H1 (cell line): ENCODE data around the gene SPCS1. TPM values are rescaled to one million over a fixed set of nuclear protein-coding genes. Genes with fewer than 3 reads are reported as not detected.
A peak's percentile ranks its signal among the peaks of the same experiment; 100 is the strongest.

Experiments
- CTCF ChIA-PET: fragments of 300-600 bp; sonication (Branson Sonifier 250); formaldehyde crosslinking; loops from one replicate; lab custom pipeline; 2021; ENCODE audit not compliant: partially characterized antibody; lab: Charles Lee
- POLR2A ChIA-PET: fragments of 300-600 bp; sonication (Branson Sonifier 250); formaldehyde crosslinking; loops from one replicate; lab custom pipeline; 2021; ENCODE audit warnings: inconsistent platforms; ENCODE audit not compliant: partially characterized antibody; lab: Charles Lee
- DNase-seq, 2 experiments: peaks; one replicate each; pipeline versions ENCODE4 v3.0.0 to v3.0.0-alpha.2; 2010 to 2022; ENCODE audit warnings: low spot score in 2 of 2, low read depth in 1 of 2, mixed read lengths in 1 of 2
- FAIRE-seq: peaks from 2 replicates; lab custom pipeline; 2011; peaks lifted over from hg19 to GRCh38; lab: Jason Lieb, UNC
- H2AFZ ChIP-seq: 2 replicates; pipeline ENCODE4 v1.8.1; 2012; ENCODE audit warnings: low read length, inconsistent platforms
- H2AK5ac ChIP-seq: 2 replicates; pipeline ENCODE4 v1.6.1; 2013; ENCODE audit warnings: low read depth, low read length
- H2BK120ac ChIP-seq: replicated peaks from 2 replicates; pipeline ENCODE3; 2013; ENCODE audit warnings: low read depth, low read length, inconsistent platforms
- H2BK12ac ChIP-seq: 2 replicates; pipeline ENCODE4 v1.6.1; 2013; ENCODE audit warnings: low read depth, low read length
- H2BK15ac ChIP-seq: 2 replicates; pipeline ENCODE4 v1.6.1; 2013; ENCODE audit warnings: low read length
- H2BK20ac ChIP-seq: 2 replicates; pipeline ENCODE4 v1.6.1; 2013; ENCODE audit warnings: low read length
- H2BK5ac ChIP-seq: 2 replicates; pipeline ENCODE4 v1.6.1; 2013; ENCODE audit warnings: low read depth, low read length
- H3K14ac ChIP-seq: 2 replicates; pipeline ENCODE4 v1.6.1; 2013; ENCODE audit warnings: inconsistent platforms; ENCODE audit not compliant: insufficient read length
- H3K18ac ChIP-seq: 2 replicates; pipeline ENCODE4 v1.6.1; 2013; ENCODE audit warnings: low read length; ENCODE audit errors: extremely low read depth
- H3K23ac ChIP-seq: 2 replicates; pipeline ENCODE4 v1.6.1; 2013; ENCODE audit warnings: inconsistent platforms; ENCODE audit not compliant: insufficient read length
- H3K23me2 ChIP-seq: 2 replicates; pipeline ENCODE4 v1.6.1; 2013; ENCODE audit warnings: low read depth, low read length
- H3K27ac ChIP-seq: 2 replicates; pipeline ENCODE4 v1.6.1; 2011; ENCODE audit warnings: low read depth, low read length, inconsistent platforms
- H3K27me3 ChIP-seq, 4 experiments: replicated peaks in 1 of 4; 1 replicate in 1 of 4; 2 replicates in 3 of 4; pipeline versions ENCODE4 v1.6.1 to v1.8.1; 2011 to 2013; ENCODE audit warnings: low read length in 3 of 4, mild to moderate bottlenecking in 3 of 4, inconsistent platforms in 2 of 4, mixed read lengths in 2 of 4, moderate library complexity in 1 of 4; ENCODE audit not compliant: control insufficient read depth in 3 of 4, insufficient read depth in 3 of 4; ENCODE audit errors: extremely low read depth in 1 of 4
- H3K36me3 ChIP-seq, 4 experiments: 2 replicates each; pipeline versions ENCODE4 v1.6.1 to v1.8.1; 2011 to 2013; ENCODE audit warnings: mild to moderate bottlenecking in 4 of 4, low read length in 3 of 4, moderate library complexity in 2 of 4, control low read depth in 1 of 4, inconsistent platforms in 1 of 4; ENCODE audit not compliant: insufficient read depth in 4 of 4, control insufficient read depth in 2 of 4
- H3K4ac ChIP-seq: replicated peaks from 2 replicates; pipeline ENCODE3; 2013; ENCODE audit warnings: low read length, low read depth, mixed read lengths, inconsistent platforms; ENCODE audit not compliant: insufficient read length
- H3K4me1 ChIP-seq, 4 experiments: replicated peaks in 1 of 4; 1 replicate in 1 of 4; 2 replicates in 3 of 4; pipeline versions ENCODE4 v1.6.1 to v1.8.1; 2011 to 2013; ENCODE audit warnings: low read length in 3 of 4, inconsistent platforms in 2 of 4, mixed read lengths in 1 of 4; ENCODE audit not compliant: insufficient read depth in 4 of 4, control insufficient read depth in 3 of 4
- H3K4me2 ChIP-seq, 2 experiments: 2 replicates each; pipeline versions ENCODE4 v1.6.1 to v1.8.1; 2011 to 2013; ENCODE audit warnings: low read depth in 2 of 2, low read length in 2 of 2, control low read depth in 1 of 2, inconsistent platforms in 1 of 2, mild to moderate bottlenecking in 1 of 2; ENCODE audit not compliant: insufficient read depth in 1 of 2
- H3K4me3 ChIP-seq, 4 experiments: fragments of 200-600, 300-600 bp in 1 of 4; sonication (generic), shearing (Covaris generic), sonication (Bioruptor Twin) in 1 of 4; 2 replicates each; pipeline versions ENCODE4 v1.5.1 to v1.8.1; 2011 to 2016; ENCODE audit warnings: low read length in 4 of 4, low read depth in 3 of 4, control low read depth in 2 of 4, inconsistent platforms in 2 of 4, mild to moderate bottlenecking in 2 of 4, mixed read lengths in 1 of 4, moderate library complexity in 1 of 4; ENCODE audit not compliant: insufficient read depth in 2 of 4; ENCODE audit errors: extremely low read depth in 1 of 4
- H3K56ac ChIP-seq: replicated peaks from 2 replicates; pipeline ENCODE3; 2013; ENCODE audit warnings: low read depth, mild to moderate bottlenecking, mixed read lengths, low read length, inconsistent platforms; ENCODE audit not compliant: insufficient read length
- H3K79me1 ChIP-seq: 2 replicates; pipeline ENCODE4 v1.6.1; 2013; ENCODE audit warnings: low read depth, low read length, control low read depth
- H3K79me2 ChIP-seq, 2 experiments: 2 replicates each; pipeline versions ENCODE4 v1.6.1 to v1.8.1; 2012 to 2013; ENCODE audit warnings: low read length in 2 of 2, mild to moderate bottlenecking in 2 of 2, inconsistent platforms in 1 of 2; ENCODE audit not compliant: insufficient read depth in 2 of 2, control insufficient read depth in 1 of 2
- H3K9ac ChIP-seq, 4 experiments: replicated peaks in 1 of 4; 1 replicate in 1 of 4; 2 replicates in 3 of 4; pipeline versions ENCODE4 v1.6.1 to v1.8.1; 2011 to 2013; ENCODE audit warnings: low read depth in 3 of 4, low read length in 3 of 4, control low read depth in 2 of 4, mild to moderate bottlenecking in 2 of 4, moderate library complexity in 2 of 4, inconsistent platforms in 1 of 4; ENCODE audit errors: extremely low read depth in 1 of 4
- H3K9me3 ChIP-seq, 2 experiments: 2 replicates each; pipeline versions ENCODE4 v1.6.1 to v1.8.1; 2012 to 2013; ENCODE audit warnings: mild to moderate bottlenecking in 2 of 2, moderate library complexity in 2 of 2, control low read depth in 1 of 2, inconsistent platforms in 1 of 2, low read depth in 1 of 2, low read length in 1 of 2, mixed read lengths in 1 of 2; ENCODE audit not compliant: insufficient read depth in 2 of 2
- H4K20me1 ChIP-seq, 2 experiments: replicated peaks in 1 of 2; 2 replicates each; pipeline versions ENCODE3 to v1.8.1; 2011 to 2013; ENCODE audit warnings: inconsistent platforms in 2 of 2, low read length in 2 of 2, mild to moderate bottlenecking in 1 of 2; ENCODE audit not compliant: insufficient read depth in 2 of 2, control insufficient read depth in 1 of 2
- H4K5ac ChIP-seq: 2 replicates; pipeline ENCODE4 v1.6.1; 2013; ENCODE audit warnings: low read length, low read depth, mixed read lengths, inconsistent platforms; ENCODE audit not compliant: insufficient read length
- H4K8ac ChIP-seq: 2 replicates; pipeline ENCODE4 v1.8.0; 2013; ENCODE audit warnings: mild to moderate bottlenecking, moderate library complexity, low read length, inconsistent platforms; ENCODE audit not compliant: insufficient read depth; ENCODE audit errors: extremely low read depth
- H4K91ac ChIP-seq: replicated peaks from 2 replicates; pipeline ENCODE3; 2013; ENCODE audit warnings: low read length, mixed read lengths, inconsistent platforms; ENCODE audit not compliant: insufficient read length
- SAP30 ChIP-seq: fragments of 300-600 bp; sonication (generic); IDR thresholded peaks from 2 replicates; pipeline ENCODE4 v1.7.1; 2012; ENCODE audit warnings: low read length, moderate library complexity, mild to moderate bottlenecking, inconsistent platforms; ENCODE audit not compliant: insufficient read depth, insufficient replicate concordance
- SIN3A ChIP-seq, 2 experiments: IDR thresholded peaks in 1 of 2; conservative IDR thresholded peaks in 1 of 2; 2 replicates each; pipeline ENCODE4 v1.6.1; 2011 to 2012; ENCODE audit warnings: low read length in 2 of 2, improper control_type of control experiment in 1 of 2, low read depth in 1 of 2, mild to moderate bottlenecking in 1 of 2
- SP1 ChIP-seq: IDR thresholded peaks from 2 replicates; pipeline ENCODE4 v1.6.1; 2011; ENCODE audit warnings: low read depth, low read length
- YY1 ChIP-seq: IDR thresholded peaks from 2 replicates; pipeline ENCODE4 v1.6.1; 2011; ENCODE audit warnings: low read depth, mild to moderate bottlenecking, low read length
- ZNF274 ChIP-seq: IDR thresholded peaks from 2 replicates; pipeline ENCODE4 v1.7.0; 2012; ENCODE audit warnings: low read length, borderline replicate concordance; ENCODE audit errors: extremely low read depth
- WGBS, 2 experiments: shearing (Covaris generic) in 1 of 2; methylation state at CpG; one replicate each; pipeline versions ENCODE4 v1.1.6 to v1.1.7; 2013 to 2015; ENCODE audit warnings: low lambda C conversion rate in 2 of 2, mixed read lengths in 2 of 2, inconsistent platforms in 1 of 2, low coverage in 1 of 2, missing lambda C conversion rate in 1 of 2; ENCODE audit not compliant: insufficient replicate concordance in 2 of 2, insufficient coverage in 1 of 2, insufficient read length in 1 of 2; ENCODE audit errors: extremely low coverage in 1 of 2, missing lambda C conversion rate in 1 of 2; 5-methylcytosine and 5-hydroxymethylcytosine counted together
- polyA plus RNA-seq, 7 experiments: library from polyadenylated mRNA; depleted of rRNA in 3 of 7; stranded (reverse) in 5 of 7; unstranded in 2 of 7; fragments of >200 nt in 5 of 7; fragments of 200-250 nt in 2 of 7; gene quantifications; 1 replicate in 5 of 7; 2 replicates in 1 of 7; 4 replicates in 1 of 7; pipeline versions ENCODE4 v1.2.1 to v1.2.3, GENCODE V29; 2011 to 2013; ENCODE audit warnings: missing spikeins in 2 of 7, mixed read lengths in 2 of 7
- total RNA-seq: library from RNA; stranded (reverse); fragmentation: NEBNext Ultra II Directional; extraction: Animal tissue kit (Norgen Biotek cat#: 25700); gene quantifications from 2 replicates; pipeline ENCODE4 v1.2.1, GENCODE V29; 2021
- TF ChIP-seq, protein P1 (sequence below): IDR thresholded peaks from 2 replicates; pipeline ENCODE4 v1.6.1; 2012; ENCODE audit warnings: inconsistent platforms

Gene SPCS1
- total and polyA plus RNA-seq, 2 of the 8 experiments (the other 6 are each of a cell fraction or from before 2014, with no cell fraction given): 104 to 191 TPM

DNA sequence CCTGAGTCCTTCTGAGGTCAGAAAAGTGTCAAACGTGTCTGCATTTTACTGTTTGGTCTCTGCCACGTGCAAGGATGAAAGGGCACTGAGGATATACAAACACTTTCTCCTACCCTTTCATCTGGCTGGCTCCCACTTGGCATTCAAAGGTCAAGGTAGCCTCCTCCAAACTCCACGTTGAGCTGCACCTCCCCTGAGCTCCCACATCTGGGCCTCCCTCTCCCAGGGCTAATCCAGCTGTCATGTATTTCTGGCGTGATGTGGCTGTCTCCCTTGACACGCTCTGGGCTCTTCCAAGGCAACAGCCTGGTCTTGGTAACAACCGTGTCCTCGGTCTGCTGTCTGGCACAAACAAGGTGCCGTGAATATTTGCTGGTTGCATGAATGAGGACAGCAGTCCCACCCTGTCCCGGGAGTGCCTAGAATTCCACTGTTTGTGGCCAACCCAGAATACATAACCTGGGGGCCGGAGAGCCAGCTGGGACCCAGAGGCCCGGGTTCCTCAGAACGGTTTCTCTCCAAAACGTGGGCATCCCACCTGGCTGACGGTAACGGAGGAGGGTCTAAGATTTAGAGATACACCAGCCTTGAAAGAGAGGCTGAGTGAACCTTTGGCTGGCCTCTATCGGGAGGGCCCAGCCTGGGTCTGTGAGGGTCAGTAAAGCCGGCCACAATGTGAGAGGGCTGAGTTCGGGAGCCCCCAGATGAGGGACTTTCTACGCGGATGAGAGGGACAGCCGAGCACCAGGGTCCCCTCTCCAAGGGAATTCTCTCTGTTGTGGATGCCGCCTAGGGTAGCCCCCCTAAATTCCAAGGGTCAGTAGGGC is 1.1 kb upstream of the SPCS1 start:
- peak overlapping the region; percentile 70 to 93 (median 82) for H3K4me3 ChIP-seq
- 18% methylated on average over 22 of the region's 22 CpGs; no CpG with 5 or more reads in 1 of the 2 experiments for WGBS, 2 experiments
- H3K4ac ChIP-seq: no peak overlapping the region
- no peak overlapping the region for H4K91ac ChIP-seq
- H3K9me3 ChIP-seq: no peaks in the 10 kb centered on the region
- H4K5ac ChIP-seq: no peak overlapping the region
- no peak overlapping the region for H2BK12ac ChIP-seq
- TF ChIP-seq ZNF274 (no peak), SAP30 (peak; percentile 64), YY1 (no peak), SIN3A (conservative IDR thresholded peaks at IDR 0.05 in 1 of 2, IDR thresholded peaks at IDR 0.05 in 1 of 2; ENCODE audit: low read depth in 1 of 2, low read length in 2 of 2) (peak in 1 of 2 experiments; percentile 39; a peak in 1 of 4 replicates), SP1 (no peak)
- TF ChIP-seq, protein P1, sequence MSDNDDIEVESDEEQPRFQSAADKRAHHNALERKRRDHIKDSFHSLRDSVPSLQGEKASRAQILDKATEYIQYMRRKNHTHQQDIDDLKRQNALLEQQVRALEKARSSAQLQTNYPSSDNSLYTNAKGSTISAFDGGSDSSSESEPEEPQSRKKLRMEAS: 0 out of 2 replicates have a peak, but pooled peaks have one; percentile 35
- TF ChIP-seq, all 59 proteins: peak for 3
- Histone ChIP-seq H2BK20ac (no peak overlapping the region), H3K18ac (no peak overlapping the region; the same call in 1 of the 2 replicates), H3K4me2 (peak overlapping the region; percentile 94 to 99), H2BK5ac (no peak overlapping the region), H2BK15ac (no peak overlapping the region), H2AK5ac (no peak overlapping the region; the same call in 1 of the 2 replicates), H3K36me3 (peaks cover 0 to 9% (median 1%) of the 10 kb centered on the region in 4 experiments; a peak in 4 of 8 replicates), H3K4me1 (peaks cover 0 to 5% (median 2%) of the 10 kb centered on the region in 4 experiments; a peak in 5 of 7 replicates), H4K8ac (peak overlapping the region; percentile 80; the same call in 1 of the 2 replicates), H3K23me2 (peaks cover 13% of the 10 kb centered on the region), H3K27ac (peak overlapping the region; percentile 27; the same call in 1 of the 2 replicates), H2BK120ac (no peak overlapping the region), H3K27me3 (no peaks in the 10 kb centered on the region), H3K23ac (no peak overlapping the region), H3K56ac (peak overlapping the region; percentile 10), H3K79me1 (peaks cover 8% of the 10 kb centered on the region), H2AFZ (peak overlapping the region; percentile 93; the same call in 1 of the 2 replicates), H3K79me2 (peaks cover 0 to 34% of the 10 kb centered on the region in 2 experiments; a peak in 2 of 4 replicates), H3K9ac (peak overlapping the region in 3 of 4 experiments; percentile 63 to 85 (median 74); a peak in 6 of 7 replicates), H4K20me1 (no peaks in the 10 kb centered on the region), H3K14ac (no peak overlapping the region)
- CTCF ChIA-PET: interaction anchor here (1.2 kb wide), 1 partner anchor 116 kb away, joined by 7 read pairs; no protein-coding TSS in a partner anchor
- POLR2A ChIA-PET: interaction anchor here (1.7 to 18.8 kb wide), 3 partner anchors 11 to 37 kb away, joined by 3 to 347 read pairs (median 40); partner anchors contain the start of genes GNL3 and PBRM1
- DNase-seq (no peak), FAIRE-seq (no peak)
